RWPE1 (cell line): ENCODE measurements around the gene ANKRD28.
"Not testable (repeated sequence)": the region's sequence is repeated elsewhere in the genome, so short reads cannot be mapped to it uniquely, and the experiment has no call there.

Experiments used
- CTCF ChIA-PET: fragments of 350-600 bp; sonication (Branson Sonifier 250); formaldehyde crosslinking; extraction: SDS; loops from one replicate; lab custom pipeline; 2021; lab: Yijun Ruan, JAX
- POLR2A ChIA-PET: fragments of 400-600 bp; formaldehyde crosslinking; extraction: SDS; loops from one replicate; lab custom pipeline; 2020; ENCODE audit warnings: antibody characterized with exemption; ENCODE audit not compliant: low non-redundant PET; lab: Yijun Ruan, JAX
- DNase-seq: peaks from one replicate; pipeline ENCODE4 v3.0.0; 2012; ENCODE audit warnings: low spot score
- H3K27ac ChIP-seq: fragments of 450-650 bp; 2 replicates; pipeline ENCODE4 v1.5.1; 2017
- CTCF ChIP-seq: fragments of 450-650 bp; conservative IDR thresholded peaks from 2 replicates; pipeline ENCODE4 v1.5.1; 2017; ENCODE audit warnings: low read depth, mild to moderate bottlenecking

Gene ANKRD28

GRCh38 chr3:15629860-15630597 is 167.8 kb downstream of the ANKRD28 start:
- CTCF ChIA-PET = interaction anchor here (0.6 to 0.8 kb wide), 2 partner anchors 49 to 74 kb away, joined by 3 read pairs; no protein-coding TSS in a partner anchor
- H3K27ac ChIP-seq = no peak overlapping the region
- peak; percentile 77 for TF ChIP-seq CTCF
- DNase-seq = peak; percentile 73
- POLR2A ChIA-PET = no interaction called here

- no peak overlapping the region for H3K27ac ChIP-seq
- no peak for TF ChIP-seq CTCF
- CTCF ChIA-PET = interaction anchor here (0.6 kb wide), 1 partner anchor 62 kb away, joined by 3 read pairs; no protein-coding TSS in a partner anchor
- POLR2A ChIA-PET = no interaction called here
- DNase-seq = no peak
Measured at GRCh38 chr3:15628967-15629366, 168.8 kb downstream of the ANKRD28 start.

GRCh38 chr3:15623535-15624440 is 174.0 kb downstream of the ANKRD28 start:
- ChIA-PET POLR2A (no interaction called here), CTCF (no interaction called here)
- no peak overlapping the region for H3K27ac ChIP-seq
- TF ChIP-seq CTCF = no peak
- no peak for DNase-seq

- H3K27ac ChIP-seq, CTCF ChIA-PET, POLR2A ChIA-PET, DNase-seq: not testable (repeated sequence)
Measured at GRCh38 chr3:15619659-15620464, 177.9 kb downstream of the ANKRD28 start.
